ENCODE results near the gene MAIP1.
"Not testable (repeated sequence)": the region's sequence is repeated elsewhere in the genome, so short reads cannot be mapped to it uniquely, and the experiment has no call there.

The MAIP1 gene, protein sequence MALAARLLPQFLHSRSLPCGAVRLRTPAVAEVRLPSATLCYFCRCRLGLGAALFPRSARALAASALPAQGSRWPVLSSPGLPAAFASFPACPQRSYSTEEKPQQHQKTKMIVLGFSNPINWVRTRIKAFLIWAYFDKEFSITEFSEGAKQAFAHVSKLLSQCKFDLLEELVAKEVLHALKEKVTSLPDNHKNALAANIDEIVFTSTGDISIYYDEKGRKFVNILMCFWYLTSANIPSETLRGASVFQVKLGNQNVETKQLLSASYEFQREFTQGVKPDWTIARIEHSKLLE

DNA sequence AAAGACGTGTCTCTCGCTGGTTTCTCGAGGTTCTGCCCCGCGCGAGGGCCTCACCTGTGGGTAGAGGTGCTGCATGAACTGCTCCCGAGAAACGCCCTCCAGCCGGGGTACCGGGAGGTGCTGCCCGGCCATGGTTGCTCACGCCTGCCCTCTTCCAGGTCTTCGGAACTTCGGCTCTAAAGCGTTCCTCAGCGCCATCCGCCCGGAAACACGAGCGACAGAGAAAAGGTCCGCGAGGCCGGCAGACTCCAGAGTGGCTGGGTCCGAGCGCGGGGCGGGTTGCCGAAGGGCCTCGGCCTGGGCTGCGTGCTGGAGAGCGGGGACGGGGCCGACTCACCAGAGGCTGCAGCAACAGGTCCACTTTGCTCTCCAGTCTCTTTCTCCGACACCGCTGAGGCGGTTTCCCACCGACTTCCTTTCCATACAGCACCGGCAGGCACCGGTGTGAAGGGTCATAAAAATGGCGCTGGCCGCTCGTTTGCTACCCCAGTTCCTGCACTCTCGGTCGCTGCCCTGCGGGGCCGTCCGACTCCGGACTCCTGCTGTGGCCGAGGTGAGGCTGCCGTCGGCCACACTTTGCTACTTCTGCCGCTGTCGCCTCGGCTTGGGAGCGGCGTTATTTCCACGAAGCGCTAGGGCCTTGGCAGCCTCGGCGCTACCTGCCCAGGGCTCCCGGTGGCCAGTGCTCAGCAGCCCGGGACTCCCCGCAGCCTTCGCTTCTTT is at the start of gene MAIP1, which contains the start of gene TYW5:
TSS of gene MAIP1 (plus strand) at position 244 of the 723 bp plus-strand sequence. CDS start at position 461, 217 bp downstream.
TSS of gene TYW5 (minus strand) at position 153 of the 723 bp plus-strand sequence. CDS start at position 132, 21 bp downstream.
- peak; percentile 75 for DNase-seq (ENCODE audit: low spot score)

DNA sequence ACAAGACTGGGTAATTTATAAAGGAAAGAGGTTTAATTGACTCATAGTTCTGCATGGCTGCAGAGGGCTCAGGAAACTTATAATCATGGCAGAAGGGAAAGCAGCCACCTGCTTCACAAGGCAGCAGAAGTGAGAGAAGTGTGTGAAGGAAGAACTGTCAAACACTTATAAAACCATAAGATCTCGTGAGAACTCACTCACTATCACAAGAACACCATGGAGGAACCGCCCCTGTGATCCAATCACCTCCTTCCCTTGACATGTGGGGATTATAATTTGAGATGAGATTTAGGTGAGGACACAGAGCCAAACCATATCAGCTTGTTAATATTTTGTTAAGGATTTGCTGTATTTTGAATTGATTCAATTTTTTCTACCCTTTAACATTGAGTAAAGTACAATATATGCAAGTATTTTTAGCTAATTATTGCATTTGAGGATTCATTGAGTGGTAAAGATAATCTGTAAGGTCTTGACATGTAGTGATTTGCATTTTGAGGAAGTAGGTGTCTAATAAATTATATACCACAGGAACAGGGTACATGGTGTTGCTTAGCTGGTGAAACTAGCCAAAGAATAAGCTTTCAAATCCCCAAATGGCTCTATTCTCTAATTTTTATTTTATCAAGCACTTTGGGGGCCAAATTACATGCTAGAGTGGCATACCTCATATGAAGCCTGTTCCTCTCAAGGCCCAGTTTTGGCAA is 48.2 kb upstream of the MAIP1 start:
- no peak for DNase-seq (ENCODE audit: low spot score)

DNA sequence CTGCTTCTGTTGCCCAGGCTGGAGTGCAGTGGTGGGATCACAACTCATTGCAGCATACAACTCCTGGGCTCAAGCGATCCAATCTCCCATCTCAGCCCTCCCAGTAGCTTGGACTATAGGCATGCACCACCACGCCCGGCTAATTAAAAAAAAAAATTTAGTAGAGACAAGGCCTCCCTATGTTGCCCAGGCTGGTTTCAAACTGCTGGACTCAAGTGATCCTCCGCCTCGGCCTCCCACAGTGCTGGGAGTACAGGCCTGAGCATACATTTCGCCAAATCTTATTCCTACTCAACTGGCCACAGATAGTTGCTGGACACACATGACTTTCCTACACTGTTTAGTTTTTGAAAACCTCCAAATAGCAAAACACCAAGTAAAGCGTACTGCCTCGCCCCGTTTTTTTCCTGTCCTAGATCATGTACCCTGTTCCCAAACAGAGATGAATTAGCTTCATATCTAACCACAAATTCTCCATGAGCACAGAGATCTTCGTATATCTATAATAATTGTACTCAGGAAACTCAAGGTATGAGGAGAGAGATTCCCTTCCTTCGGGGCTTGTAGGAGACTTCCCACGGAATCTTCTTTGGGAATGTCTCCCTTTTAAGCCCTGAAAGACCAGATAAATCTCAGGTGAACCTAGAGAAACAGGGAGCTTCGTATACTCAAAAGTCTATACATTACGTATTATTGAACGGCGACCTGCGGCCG is 44.9 kb upstream of the MAIP1 start:
- DNase-seq (ENCODE audit: low spot score): no peak

DNA sequence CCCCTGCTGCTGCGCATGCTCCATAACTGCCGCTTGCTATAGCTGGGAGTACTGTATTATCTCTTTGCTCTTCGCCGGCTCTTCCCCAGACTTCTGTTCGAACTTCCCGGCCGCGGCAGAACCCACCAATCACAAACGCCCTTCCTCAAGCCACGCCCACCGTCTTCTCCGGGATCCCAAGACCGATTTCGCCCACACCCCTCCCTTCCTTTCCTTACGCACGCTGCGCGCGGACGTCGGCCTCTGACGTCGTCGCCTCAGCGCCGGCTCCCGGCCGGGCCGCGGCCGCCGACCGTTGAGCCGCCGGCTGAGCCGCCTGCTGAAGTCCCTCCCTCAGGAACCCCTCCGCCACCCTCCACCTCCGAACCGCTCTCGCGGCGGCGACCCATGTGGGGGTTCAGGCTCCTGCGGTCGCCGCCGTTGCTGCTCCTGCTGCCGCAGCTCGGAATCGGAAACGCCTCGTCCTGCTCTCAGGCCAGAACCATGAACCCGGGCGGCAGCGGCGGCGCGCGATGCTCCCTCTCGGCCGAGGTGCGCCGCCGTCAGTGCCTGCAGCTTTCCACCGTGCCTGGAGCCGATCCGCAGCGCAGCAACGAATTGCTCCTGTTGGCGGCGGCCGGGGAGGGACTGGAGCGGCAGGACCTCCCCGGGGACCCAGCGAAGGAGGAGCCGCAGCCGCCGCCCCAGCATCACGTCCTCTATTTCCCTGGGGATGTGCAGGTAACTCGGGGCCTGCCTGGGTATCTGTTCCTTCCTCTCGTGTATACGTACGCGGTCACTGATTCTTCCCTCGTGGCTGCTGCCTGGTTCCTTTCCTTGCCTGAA is 44.1 kb upstream of the MAIP1 start, which contains the start of gene C2orf69:
TSS of gene C2orf69 (plus strand) at position 242 of the 825 bp plus-strand sequence. CDS start at position 388, 146 bp downstream.
- DNase-seq (ENCODE audit: low spot score): peak; percentile 96

DNA sequence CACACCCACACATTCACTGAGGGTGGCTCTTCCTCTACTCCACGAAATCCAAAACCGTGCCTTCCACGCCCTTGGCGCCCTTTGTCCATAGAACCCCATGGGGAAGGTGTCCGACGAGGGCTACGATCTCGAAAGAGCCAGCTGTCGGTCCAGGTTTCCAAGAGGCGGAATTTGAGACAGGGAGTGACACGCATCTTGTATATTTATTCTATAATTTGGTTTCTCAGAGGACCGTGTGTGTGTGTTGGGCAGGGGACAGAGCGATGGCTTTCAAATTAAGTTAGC is 43.6 kb upstream of the MAIP1 start:
- no peak for DNase-seq (ENCODE audit: low spot score)

DNA sequence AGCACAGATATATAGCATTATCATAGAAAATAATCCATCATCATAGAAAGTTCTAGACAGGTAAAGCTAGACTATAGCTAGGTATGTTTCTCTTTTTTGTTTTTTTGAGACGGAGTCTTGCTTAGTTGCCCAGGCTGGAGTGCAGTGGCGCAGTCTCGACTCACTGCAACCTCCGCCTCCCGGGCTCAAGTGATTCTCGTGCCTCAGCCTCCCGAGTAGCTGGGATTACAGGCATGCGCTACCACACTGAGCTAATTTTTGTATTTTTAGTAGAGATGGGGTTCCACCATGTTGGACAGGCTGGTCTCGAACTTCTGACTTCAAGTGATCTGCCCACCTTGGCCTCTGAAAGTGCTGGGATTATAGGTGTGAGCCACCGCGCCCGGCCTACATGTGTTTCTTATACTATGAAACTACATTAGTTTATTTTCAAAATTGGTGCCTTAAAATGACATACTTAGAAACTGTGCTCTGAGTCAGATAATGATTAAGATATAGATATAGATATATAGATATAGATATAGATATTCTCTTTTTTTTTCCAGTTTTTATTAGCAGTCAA is 42.7 kb upstream of the MAIP1 start:
- not testable (repeated sequence) for DNase-seq (ENCODE audit: low spot score)

DNA sequence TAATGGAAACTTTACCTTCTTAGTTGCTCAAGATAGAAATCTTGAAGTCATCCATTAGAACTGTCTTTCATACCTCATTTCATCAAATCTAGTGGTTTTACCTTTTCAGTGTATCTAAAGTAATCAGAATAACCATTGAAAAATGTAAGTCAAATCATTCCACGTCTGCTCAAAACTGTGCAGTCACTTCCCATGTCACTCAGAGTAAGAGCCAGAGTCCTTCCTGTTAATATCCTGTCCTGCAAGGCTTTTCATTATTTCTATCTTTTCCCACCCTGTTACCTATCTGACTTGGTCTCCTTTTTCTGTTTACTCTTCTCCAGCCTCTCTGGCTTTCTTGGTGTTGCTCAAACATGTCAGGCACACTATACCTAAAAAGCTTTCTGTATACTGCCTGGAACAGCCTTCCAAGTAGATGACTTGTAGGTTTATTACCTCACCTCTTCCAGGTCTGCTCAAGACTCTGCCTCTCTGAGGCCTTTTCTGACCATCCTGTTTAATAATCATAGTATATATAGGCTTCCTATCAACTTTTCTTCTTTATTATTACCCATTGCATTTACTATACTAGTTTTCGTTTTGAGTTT is 40.9 kb upstream of the MAIP1 start:
- DNase-seq (ENCODE audit: low spot score): no peak

DNA sequence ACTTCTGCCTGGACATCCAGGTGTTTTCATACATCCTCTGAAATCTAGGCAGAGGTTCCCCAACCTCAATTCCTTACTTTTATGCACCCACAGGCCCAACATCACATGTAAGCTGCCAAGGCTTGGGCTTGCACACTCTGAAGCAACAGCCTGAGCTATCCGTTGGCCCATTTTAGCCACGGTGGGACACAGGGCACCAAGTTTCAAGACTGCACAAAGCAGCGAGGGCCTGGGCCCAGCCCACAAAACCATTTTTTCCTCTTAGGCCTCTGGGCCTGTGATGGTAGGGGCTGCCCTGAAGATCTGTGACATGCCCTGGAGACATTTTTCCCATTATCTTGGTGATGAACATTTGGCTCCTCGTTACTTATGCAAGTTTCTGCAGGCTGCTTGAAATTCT is 38.4 kb upstream of the MAIP1 start:
- no peak for DNase-seq (ENCODE audit: low spot score)

DNA sequence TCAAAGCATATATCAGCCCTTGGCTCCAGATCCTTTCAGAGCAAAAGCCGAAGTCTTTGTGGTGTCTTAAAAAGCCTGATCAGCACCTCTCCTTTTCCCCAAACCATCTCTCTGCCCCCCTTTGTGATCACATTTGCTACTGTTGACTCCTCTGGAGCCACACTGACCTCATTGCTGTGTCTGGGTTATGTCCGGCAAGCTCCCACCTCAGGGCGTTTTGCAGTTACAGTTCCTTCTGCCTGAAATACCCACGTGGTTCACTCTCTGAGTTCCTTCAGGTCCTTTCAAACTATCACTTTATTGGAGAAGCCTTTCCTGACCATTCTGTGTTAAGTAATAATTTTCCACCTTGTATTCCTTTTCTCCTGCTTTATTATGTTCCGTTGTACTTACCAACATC is 32.5 kb upstream of the MAIP1 start:
- no peak for DNase-seq (ENCODE audit: low spot score)

DNA sequence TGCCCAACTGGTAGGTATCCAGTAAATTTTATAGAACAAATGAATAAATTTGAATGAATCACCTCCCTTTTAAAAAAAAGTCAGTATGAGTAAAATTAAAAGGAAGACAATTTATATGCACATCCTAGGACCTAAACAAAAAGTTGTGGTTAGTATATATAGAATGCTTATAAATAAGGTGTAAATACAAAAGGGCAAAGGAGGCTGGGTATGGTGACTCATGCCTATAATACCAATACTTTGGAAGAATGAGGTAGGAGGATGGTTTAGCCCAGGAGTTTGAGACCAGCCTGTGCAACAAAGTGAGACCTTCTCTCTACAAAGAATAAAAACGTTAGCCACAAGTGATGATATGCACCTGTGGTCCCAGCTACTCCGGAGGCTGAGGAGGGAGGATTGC is 31.5 kb upstream of the MAIP1 start:
- DNase-seq (ENCODE audit: low spot score): no peak

DNA sequence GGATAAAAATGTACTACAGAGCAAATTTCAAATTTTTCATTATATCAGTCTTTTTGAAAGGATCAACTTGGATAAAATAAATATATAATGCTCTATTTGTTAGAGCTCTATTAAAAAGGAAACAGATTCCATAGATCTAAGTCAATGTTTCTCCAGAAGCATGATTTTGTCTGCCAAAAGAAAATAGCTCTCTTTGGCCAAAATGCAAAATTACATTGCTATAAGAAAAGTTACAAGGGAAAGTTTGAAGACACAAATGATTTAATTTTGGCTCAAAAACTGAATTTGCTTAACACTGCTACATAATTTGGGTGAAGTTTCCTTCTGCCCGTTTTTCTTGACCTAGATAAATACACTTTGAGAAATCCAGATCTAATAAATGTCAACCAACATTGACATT is 28.6 kb upstream of the MAIP1 start:
- no peak for DNase-seq (ENCODE audit: low spot score)

DNA sequence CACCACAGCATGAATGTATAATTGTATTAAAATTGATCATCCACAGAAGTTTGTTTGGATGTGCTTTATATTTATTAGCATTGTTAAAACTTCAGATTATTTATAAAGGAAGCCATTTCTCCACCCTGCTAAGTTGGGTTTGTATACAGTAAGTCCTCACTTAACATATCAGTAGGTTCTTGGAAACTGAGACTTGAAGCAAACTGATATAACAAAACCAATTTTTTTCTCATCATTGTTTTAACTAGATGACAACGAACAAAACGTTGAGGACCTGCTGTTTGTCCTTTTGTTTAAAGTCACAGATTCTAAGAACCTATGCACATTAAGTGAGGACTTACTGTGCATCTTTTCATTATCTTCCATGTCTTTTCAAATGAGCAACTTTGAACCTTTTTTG is 27.2 kb upstream of the MAIP1 start:
- DNase-seq (ENCODE audit: low spot score): no peak

DNA sequence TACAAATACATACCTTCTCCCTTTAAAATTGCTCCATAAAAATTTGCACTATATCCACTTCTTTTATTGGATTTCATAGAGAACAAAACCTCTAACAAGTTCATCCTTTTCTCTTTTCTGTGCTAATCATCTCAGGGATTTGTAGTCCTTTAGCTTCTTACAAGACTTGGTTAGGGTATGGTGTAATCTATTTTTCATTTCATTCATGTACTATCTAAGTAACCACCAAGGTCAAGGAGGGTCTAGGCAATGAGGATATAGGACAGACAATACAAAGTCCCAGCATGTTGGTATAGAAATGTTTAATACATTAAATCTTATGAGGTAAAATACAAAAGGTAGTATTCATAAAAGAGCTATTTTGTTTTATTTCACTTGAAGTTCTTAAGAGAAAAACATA is 26.8 kb upstream of the MAIP1 start:
- no peak for DNase-seq (ENCODE audit: low spot score)

DNA sequence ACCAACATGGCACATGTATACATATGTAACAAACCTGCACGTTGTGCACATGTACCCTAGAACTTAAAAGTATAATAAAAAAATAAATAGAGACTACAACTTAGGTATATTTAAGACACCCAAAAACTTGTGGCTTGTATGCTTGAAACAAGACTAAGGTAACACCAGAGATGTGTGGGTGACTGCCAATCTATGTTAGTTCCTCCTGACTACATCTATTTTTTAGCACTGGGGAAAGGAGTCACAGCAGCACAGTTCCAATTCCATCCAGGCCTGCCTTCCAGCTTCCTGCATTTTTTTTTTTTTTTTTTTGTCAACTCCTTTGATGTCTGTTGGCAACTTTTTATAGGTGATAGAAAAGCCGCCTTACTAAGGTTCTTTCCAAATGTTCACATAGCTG is 26.1 kb upstream of the MAIP1 start:
- no peak for DNase-seq (ENCODE audit: low spot score)

DNA sequence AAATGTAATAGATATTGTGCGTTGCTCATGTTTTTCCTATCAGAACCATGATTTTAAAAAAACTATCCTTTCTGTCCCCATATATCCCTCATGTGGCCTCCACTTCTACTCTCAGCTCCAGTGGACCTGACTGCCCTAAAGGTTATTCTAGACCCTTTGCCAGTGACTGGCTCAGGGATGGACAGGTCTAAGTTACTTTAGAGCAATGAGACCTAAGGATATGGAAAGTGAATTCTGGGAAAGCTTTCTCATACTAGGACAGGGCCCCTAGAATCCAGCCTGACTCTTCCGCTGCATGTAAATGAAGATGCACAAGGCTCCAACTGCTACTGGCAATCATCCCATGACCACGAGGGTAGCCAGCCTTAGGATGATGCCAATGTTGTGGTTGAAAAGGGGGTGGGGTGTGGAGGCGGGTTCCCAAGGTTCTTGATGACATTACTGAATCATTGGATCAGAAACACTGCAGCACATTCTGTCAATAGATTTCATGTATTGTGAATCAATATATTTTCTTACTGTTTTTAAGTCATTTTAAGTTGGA is 23.0 kb upstream of the MAIP1 start:
- DNase-seq (ENCODE audit: low spot score): no peak

DNA sequence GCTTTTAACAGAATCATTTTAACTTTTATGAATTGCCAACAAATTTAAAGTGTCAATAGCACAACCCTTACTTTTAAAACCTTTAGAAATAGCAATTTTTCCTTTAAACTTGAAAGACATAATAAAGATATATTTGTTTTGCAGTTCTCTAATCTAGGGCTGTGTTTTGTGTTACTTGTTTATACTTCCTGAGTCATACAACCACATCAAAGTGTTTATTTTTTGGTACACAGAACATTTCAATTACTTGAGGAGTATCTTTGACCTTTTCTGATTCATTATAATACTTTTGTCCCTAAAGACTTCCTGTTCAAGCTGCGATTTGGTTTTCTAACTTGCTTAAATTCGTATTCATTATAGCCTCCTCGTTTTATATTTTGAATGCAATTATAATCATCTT is 21.9 kb upstream of the MAIP1 start:
- no peak for DNase-seq (ENCODE audit: low spot score)

DNA sequence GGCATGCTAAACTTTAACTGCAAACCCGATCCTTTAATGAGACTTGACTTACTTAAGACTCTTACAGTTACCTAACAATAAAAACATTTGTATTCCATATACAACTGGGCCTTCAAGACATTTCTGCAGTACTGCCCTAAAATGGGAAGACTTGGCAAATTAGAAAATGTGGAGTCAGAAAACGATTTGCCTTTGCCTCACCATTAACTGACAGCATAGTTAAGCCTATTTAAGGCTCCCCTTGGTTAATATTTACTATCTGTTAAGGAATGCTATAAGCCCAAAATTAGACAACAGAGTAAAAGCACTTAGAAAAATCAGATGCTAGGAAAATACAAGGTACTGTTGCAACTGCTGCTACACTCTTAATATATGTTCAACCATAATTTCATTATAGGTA is 18.8 kb upstream of the MAIP1 start:
- no peak for DNase-seq (ENCODE audit: low spot score)

DNA sequence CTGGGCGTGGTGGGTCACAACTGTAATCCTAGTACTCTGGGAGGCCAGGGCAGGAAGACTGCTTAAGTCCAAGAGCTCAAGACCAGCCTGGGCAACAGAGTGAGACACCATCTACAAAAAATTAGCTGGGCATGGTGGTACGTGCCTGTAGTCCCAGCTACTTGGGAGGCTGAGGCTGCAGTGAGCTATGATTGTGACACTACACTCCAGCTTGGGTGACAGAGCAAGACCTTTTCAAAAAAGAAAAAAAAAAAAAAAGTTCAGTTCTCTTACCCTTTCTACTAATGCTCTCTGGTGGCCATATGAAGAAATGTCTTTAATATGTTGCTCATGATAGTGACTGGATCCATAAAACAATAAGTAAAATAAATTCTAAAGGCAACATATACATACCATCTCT is 15.0 kb upstream of the MAIP1 start:
- DNase-seq (ENCODE audit: low spot score): no peak

DNA sequence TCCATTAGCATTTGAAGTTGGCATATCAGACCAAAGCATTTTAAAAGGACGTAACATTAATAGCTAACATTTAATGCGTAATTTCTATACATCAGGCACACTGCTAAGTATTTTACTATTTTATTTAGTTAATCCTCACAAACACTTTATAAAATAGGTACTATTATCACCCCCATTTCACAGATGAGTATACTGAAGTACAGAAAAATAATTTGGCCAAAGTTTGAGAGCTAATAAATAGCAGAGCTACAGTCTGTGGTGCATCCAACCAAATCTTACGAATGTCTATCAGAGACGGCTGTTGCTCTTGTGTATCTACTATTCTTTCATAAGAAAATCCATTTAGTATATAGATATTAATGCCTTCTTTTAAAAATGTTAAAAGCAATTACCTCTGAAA is 12.0 kb upstream of the MAIP1 start:
- DNase-seq (ENCODE audit: low spot score): no peak

DNA sequence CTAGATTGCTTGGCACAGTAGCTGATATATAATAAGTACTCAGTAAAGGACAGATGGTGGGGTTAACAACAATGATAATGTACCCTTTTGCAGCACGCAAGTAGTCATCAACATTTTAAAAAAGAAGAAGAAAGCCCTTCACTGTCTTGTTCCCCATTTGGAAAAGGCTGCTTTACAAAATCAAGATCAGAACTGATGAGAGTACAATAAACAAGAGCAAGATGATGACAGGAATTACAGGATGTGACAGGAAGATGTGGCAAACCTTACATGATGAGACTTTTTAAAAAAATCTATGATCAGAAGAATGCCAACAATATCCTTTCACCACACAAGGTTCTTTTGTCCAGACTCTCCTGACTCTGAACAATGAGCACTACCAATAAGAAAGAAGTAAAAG is 9.2 kb upstream of the MAIP1 start:
- no peak for DNase-seq (ENCODE audit: low spot score)

DNA sequence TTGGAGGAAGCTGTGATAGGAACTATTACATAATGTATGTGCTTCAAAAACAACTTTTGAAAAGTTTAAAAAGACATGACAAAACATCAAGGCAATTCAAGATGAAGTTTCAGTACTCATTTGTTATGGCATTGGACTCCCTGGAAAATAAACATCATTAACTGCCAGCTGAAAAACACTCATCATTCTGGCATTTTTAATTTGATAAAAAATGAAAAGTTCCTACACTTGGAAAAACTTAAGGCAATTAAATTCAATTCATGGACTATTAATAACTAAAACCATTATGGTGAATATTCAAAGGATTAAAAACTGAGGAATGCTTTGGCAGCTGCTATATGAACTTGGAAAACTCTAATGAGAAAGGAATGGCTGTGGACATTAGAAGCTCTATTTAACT is 8.5 kb upstream of the MAIP1 start:
- no peak for DNase-seq (ENCODE audit: low spot score)
